Measurements from ENCODE around the gene OBI1. TPM values are rescaled to one million over a fixed set of nuclear protein-coding genes. Genes with fewer than 3 reads are reported as not detected.

The OBI1 gene
- total and polyA plus RNA-seq, 9 of the 15 experiments (the other 6 are each of a cell fraction or from before 2014, with no cell fraction given), result 8.7 to 18.4 (median 14.2) TPM

GRCh38 chr13:78598116-78598781, 60.7 kb downstream of the OBI1 start:
- FAIRE-seq, result no peak
- Histone ChIP-seq H4K20me1 (replicated peaks; ENCODE audit: control insufficient read depth, insufficient read depth, low read length) (no peaks in the 10 kb centered on the region), H3K36me3 (ENCODE audit: control insufficient read depth, insufficient read depth, low read length) (no peaks in the 10 kb centered on the region), H3K4me3 (no peak overlapping the region), H3K4me1 (replicated peaks in 1 of 2; ENCODE audit: control insufficient read depth in 2 of 2, insufficient read depth in 2 of 2, low read length in 2 of 2) (peaks cover 0 to 11% of the 10 kb centered on the region in 2 experiments; a peak in 3 of 5 replicates), H3K27me3 (ENCODE audit: control insufficient read depth in 2 of 2, insufficient read depth in 2 of 2, low read length in 2 of 2) (peaks cover 0 to 7% of the 10 kb centered on the region in 2 experiments; a peak in 2 of 5 replicates), H3K27ac (ENCODE audit: extremely low read depth, low read depth, low read length) (no peak overlapping the region), H3K9ac (ENCODE audit: insufficient read depth in 1 of 2, low read depth in 2 of 2, low read length in 2 of 2) (no peak overlapping the region), H3K79me2 (ENCODE audit: control insufficient read depth, insufficient read depth, low read length) (no peaks in the 10 kb centered on the region), H2AFZ (ENCODE audit: low read depth, low read length) (no peak overlapping the region), H3K9me3 (replicated peaks; ENCODE audit: control insufficient read depth, insufficient read depth, low read depth, low read length) (no peaks in the 10 kb centered on the region), H3K4me2 (ENCODE audit: insufficient read depth, low read length) (no peak overlapping the region), H3K9me1 (ENCODE audit: control insufficient read depth, insufficient read depth, low read length) (no peaks in the 10 kb centered on the region)
- BruUV-seq (replicated peaks), result no TSS peak
- no peak for ATAC-seq
- intact Hi-C loops (cut with micrococcal nuclease), result no loop called here
- POLR2A ChIA-PET, result no interaction called here
- DNase-seq (ENCODE audit: extremely low read depth in 1 of 4, low spot score in 3 of 4), result no peak
- in situ Hi-C loops (cut with MboI), result no loop called here
- WGBS (ENCODE audit: insufficient coverage, low coverage, missing lambda C conversion rate), result 7% methylated on average over 3 of the region's 3 CpGs
- CTCF ChIA-PET (ENCODE audit: low intra/inter-chr PET ratio), result no interaction called here
- TF ChIP-seq ZNF778 (CRISPR knock-in tag; IDR thresholded peaks at IDR 0.05), result no peak
- TF ChIP-seq, protein P1, sequence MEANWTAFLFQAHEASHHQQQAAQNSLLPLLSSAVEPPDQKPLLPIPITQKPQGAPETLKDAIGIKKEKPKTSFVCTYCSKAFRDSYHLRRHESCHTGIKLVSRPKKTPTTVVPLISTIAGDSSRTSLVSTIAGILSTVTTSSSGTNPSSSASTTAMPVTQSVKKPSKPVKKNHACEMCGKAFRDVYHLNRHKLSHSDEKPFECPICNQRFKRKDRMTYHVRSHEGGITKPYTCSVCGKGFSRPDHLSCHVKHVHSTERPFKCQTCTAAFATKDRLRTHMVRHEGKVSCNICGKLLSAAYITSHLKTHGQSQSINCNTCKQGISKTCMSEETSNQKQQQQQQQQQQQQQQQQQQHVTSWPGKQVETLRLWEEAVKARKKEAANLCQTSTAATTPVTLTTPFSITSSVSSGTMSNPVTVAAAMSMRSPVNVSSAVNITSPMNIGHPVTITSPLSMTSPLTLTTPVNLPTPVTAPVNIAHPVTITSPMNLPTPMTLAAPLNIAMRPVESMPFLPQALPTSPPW (CRISPR knock-in tag; IDR thresholded peaks at IDR 0.05), result no peak
- TF ChIP-seq TBP (optimal IDR thresholded peaks at IDR 0.05; ENCODE audit: low read depth, low read length), result no peak
- TF ChIP-seq MEIS2 (IDR thresholded peaks at IDR 0.05; ENCODE audit: partially characterized antibody), result no peak
- TF ChIP-seq KLF10 (CRISPR knock-in tag; IDR thresholded peaks at IDR 0.05), result no peak
- TF ChIP-seq HNRNPUL1 (IDR thresholded peaks at IDR 0.05; ENCODE audit: low read length), result no peak
- no peak for TF ChIP-seq POLR2AphosphoS2 (IDR thresholded peaks at IDR 0.05; ENCODE audit: low read length)
- TF ChIP-seq REST (IDR thresholded peaks at IDR 0.05; ENCODE audit: borderline replicate concordance), result no peak
- no peak for TF ChIP-seq REST (CRISPR knock-in tag; IDR thresholded peaks at IDR 0.05; ENCODE audit: low read depth)
- no peak for TF ChIP-seq SNIP1 (IDR thresholded peaks at IDR 0.05; ENCODE audit: low read depth)
- no peak for TF ChIP-seq RBM15 (IDR thresholded peaks at IDR 0.05; ENCODE audit: insufficient read depth, low read length)
- TF ChIP-seq NKRF (IDR thresholded peaks at IDR 0.05; ENCODE audit: borderline replicate concordance), result no peak

Data from K562 (cell line).